HL-60/S4 (cell line): Measurements from ENCODE around the gene TMEM141.

Experiments used
- in situ Hi-C: fragments of 300-500 bp; cut with MboI; formaldehyde crosslinking; loops from 2 replicates; pipeline ENCODE4 v1.14.3; 2022; ENCODE audit warnings: low sequenced_read_pairs

TMEM141 gene

DNA sequence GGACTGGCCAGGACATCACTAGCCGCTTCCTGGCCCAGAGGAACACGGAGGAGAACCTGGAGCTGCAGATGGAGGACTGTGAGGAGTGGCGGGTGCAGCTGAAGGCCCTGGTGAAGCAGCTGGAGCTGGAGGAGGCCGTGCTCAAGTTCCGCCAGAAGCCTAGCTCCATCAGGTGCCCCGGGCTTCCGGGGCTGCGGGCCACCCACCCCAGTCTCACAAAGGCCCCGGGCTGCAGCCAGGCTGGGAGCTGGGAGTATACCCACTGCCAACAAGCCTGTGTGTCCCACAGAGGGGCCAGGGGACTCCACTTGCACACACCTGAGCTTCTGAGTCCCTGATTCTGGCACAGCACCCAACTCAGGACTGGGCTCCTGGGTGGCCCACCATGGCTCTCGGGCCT lies 14.9 kb downstream of the TMEM141 start:
- in situ Hi-C loops: no loop called here

GRCh38 chr9:136806631-136807201 lies 15.6 kb downstream of the TMEM141 start:
- in situ Hi-C loops: no loop called here

- in situ Hi-C loops: no loop called here
Observed at GRCh38 chr9:136807281-136808074, 16.3 kb downstream of the TMEM141 start, which contains the start of gene RABL6. TSS of gene RABL6 (plus strand) at chr9:136807948. CDS start at chr9:136808197, 249 bp downstream.

- in situ Hi-C loops: no loop called here
Observed at GRCh38 chr9:136808075-136808805, 17.1 kb downstream of the TMEM141 start.

- in situ Hi-C loops: no loop called here
Observed at GRCh38 chr9:136808806-136809158, 17.6 kb downstream of the TMEM141 start.

GRCh38 chr9:136814725-136815421 lies 23.7 kb downstream of the TMEM141 start:
- in situ Hi-C loops: no loop called here

- in situ Hi-C loops: no loop called here
Observed at GRCh38 chr9:136815422-136815782, 24.3 kb downstream of the TMEM141 start.

DNA sequence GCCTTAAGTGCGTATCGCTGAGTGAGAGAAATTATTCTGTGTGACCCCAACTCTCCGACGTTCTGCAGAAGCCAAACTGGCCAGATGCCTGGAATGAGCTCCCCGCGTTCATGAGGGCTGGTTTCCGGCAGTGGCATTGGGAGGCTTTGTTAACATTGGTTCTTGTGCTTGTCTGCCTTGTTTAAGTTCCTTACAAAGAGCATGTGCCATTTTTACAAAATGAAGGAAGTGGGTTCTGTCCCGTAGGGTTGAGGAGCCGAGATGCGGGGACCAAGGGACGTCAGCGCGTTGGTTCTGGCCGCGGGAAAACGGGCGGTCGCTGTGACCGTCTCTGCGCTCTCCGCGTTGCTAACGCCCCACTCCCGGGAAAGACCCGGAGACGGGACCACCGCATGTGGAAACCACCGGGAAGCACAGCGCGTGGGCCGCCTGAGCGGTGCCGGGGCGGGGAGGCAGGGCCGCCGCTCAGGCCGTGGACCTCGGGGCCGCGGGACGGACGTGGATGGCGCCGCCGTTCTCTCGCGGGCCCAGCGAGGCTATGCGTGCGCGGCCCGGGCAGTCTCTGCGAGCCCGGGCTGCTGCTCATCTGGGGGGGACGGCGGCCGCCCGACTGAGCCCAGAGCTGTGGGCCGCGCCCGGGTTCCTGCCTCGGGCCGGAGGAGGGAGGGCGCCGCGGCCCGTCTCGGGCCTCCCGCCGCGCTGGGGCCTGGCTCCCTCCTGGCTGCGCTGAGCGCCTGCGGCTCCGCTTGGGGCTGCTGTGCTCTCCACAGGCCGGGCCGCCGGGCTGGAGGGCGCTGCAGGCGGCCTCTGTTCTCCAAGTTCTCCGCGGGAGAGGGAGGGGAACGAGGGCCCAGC lies 30.1 kb downstream of the TMEM141 start:
- in situ Hi-C loops: no loop called here

- in situ Hi-C loops: no loop called here
Observed at GRCh38 chr9:136821826-136822544, 30.8 kb downstream of the TMEM141 start.

- in situ Hi-C loops: no loop called here
Observed at GRCh38 chr9:136823136-136824046, 32.2 kb downstream of the TMEM141 start.

- in situ Hi-C loops: no loop called here
Observed at GRCh38 chr9:136824496-136825225, 33.5 kb downstream of the TMEM141 start.

DNA sequence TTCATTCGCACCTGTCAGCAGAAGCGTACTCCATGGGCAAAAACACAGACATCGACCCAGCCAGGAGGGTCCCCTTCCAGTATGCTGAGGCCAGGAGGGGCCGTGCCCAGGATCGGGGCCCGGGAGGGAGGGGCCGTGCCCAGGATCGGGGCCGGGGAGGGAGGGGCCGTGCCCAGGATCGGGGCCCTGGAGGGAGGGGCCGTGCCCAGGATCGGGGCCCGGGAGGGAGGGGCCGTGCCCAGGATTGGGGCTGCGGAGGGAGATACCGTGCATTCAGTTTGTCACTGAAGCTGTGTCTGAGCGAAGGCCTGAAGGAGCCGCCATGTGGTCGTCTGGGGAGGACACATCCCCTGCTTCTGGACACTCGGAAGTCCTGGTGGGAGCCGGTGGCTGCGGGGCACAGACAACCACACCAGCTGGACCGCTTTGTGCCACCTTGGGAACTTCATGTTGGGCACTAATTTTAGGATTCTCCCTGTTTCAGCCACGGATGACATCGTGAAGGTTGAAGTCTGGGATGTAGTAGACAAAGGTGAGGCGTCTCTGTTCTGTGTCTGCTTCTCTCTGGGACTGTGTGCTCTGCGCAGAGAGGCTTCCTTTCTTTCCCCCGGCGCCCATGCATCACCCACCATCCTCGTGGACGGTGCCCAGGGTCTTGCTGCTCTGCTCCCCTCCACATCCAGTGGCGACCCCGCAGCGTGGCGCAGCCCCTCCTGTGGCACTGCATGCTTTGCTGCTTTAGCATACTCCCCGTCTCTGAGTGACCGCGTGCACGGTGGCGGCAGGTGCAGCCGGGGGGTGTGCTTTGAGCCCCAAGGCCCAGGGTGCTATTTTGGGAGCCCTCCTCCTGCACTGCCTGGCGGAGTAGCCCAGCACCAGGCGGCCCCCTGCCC lies 34.4 kb downstream of the TMEM141 start:
- in situ Hi-C loops: no loop called here

GRCh38 chr9:136826188-136826541 lies 35.0 kb downstream of the TMEM141 start:
- in situ Hi-C loops: no loop called here

- in situ Hi-C loops: no loop called here
Observed at GRCh38 chr9:136826703-136827582, 35.8 kb downstream of the TMEM141 start.

DNA sequence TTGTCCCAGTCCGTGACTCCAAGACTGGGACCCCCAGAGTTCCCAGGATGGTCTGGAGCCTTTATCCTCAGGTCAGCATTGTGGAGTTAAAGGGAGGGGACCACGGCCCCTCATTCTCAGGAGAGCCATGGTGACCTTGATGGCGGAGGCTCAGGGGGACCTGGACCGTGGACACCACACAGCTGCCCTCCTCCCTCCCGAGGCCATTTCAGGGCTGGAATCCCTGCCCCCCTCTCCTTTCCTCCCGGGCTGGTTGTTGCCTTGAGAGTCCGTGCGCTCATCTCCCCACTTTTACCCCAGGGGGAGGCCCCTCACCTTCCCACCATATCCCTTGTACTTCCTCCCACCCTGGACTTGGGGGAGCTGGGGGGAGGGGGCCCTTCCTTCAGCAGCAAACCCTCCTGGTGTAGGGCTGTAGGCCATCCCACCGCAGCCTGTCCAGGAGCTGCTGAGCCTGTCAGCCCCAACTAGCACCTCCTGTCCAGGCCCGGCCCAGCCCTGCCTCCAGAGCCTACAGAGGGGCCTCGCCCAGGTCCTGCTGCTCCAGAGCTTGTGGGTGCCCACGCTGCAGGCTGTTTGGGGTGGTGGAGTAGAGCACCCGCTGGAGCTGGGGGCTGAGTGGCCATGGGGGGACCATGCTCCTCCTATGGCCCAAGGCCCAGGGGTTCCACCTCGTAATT lies 36.8 kb downstream of the TMEM141 start:
- in situ Hi-C loops: no loop called here
